Peyer's patch (tissue), 4 donors: ENCODE data around the gene CDADC1. TPM values are rescaled to one million over a fixed set of nuclear protein-coding genes. Genes with fewer than 3 reads are reported as not detected.
A peak's percentile ranks its signal among the peaks of the same experiment; 100 is the strongest.

Experiments used
- DNase-seq, 3 donors: peaks; one replicate each; pipeline ENCODE4 v3.0.0-alpha.2; 2017 to 2019
- H3K27ac ChIP-seq, 4 donors: fragments of 200-600 bp; sonication (generic); one replicate each; pipeline ENCODE4 v1.5.1; 2016 to 2019
- H3K27me3 ChIP-seq, 2 donors: fragments of 200-600 bp; sonication (generic); one replicate each; pipeline ENCODE4 v1.5.1; 2019
- H3K36me3 ChIP-seq, 3 donors: fragments of 200-600 bp; sonication (generic); one replicate each; pipeline ENCODE4 v1.5.1; 2016 to 2019
- H3K4me1 ChIP-seq, 4 donors: fragments of 200-600 bp; sonication (generic); one replicate each; pipeline ENCODE4 v1.5.1; 2016 to 2019
- H3K4me3 ChIP-seq, 4 donors: fragments of 200-600 bp; sonication (generic); 1 replicate in 3 of 4; 2 replicates in 1 of 4; pipeline ENCODE4 v1.5.1; 2016 to 2019; ENCODE audit warnings: mild to moderate bottlenecking in 1 of 4
- H3K9me3 ChIP-seq, 4 donors: fragments of 200-600 bp; sonication (generic); one replicate each; pipeline ENCODE4 v1.5.1; 2016 to 2019; ENCODE audit warnings: mild to moderate bottlenecking in 1 of 4
- POLR2A ChIP-seq, 2 donors: fragments of 450-650 bp; IDR thresholded peaks; one replicate each; pipeline ENCODE4 v1.5.1; 2017; ENCODE audit warnings: antibody characterized with exemption in 2 of 2, mild to moderate bottlenecking in 2 of 2, moderate library complexity in 2 of 2
- total RNA-seq, 4 donors: library from RNA; depleted of rRNA; stranded (reverse); fragments of >200 nt; gene quantifications; one replicate each; pipeline ENCODE4 v1.1.0, GENCODE V29; 2016
- TF ChIP-seq, protein P1 (sequence below), 6 experiments: fragments of 450-650 bp in 4 of 6; fragments of 200-600 bp in 2 of 6; sonication (generic) in 1 of 6; IDR thresholded peaks; one replicate each; pipeline ENCODE4 v1.5.1; 2017 to 2019; ENCODE audit warnings: antibody characterized with exemption in 6 of 6, mild to moderate bottlenecking in 3 of 6, moderate library complexity in 1 of 6

CDADC1 gene
- total RNA-seq, result 1 to 10 TPM; 4.7 to 9.2 (median 7.1) TPM

GRCh38 chr13:49247643-49248621, at the start of gene CDADC1:
Gene CDADC1 (plus strand): TSS chr13:49247925. CDS start chr13:49248038, 113 bp downstream.
- Histone ChIP-seq H3K36me3 (no peaks in the 10 kb centered on the region), H3K27me3 (no peaks in the 10 kb centered on the region), H3K4me1 (peaks cover 0 to 15% (median 2%) of the 10 kb centered on the region in 4 donors), H3K4me3 (peak within 1 kb of the TSS; percentile 65 to 87 (median 75)), H3K27ac (peak within 1 kb of the TSS; percentile 74 to 88 (median 86)), H3K9me3 (no peaks in the 10 kb centered on the region)
- TF ChIP-seq, protein P1, sequence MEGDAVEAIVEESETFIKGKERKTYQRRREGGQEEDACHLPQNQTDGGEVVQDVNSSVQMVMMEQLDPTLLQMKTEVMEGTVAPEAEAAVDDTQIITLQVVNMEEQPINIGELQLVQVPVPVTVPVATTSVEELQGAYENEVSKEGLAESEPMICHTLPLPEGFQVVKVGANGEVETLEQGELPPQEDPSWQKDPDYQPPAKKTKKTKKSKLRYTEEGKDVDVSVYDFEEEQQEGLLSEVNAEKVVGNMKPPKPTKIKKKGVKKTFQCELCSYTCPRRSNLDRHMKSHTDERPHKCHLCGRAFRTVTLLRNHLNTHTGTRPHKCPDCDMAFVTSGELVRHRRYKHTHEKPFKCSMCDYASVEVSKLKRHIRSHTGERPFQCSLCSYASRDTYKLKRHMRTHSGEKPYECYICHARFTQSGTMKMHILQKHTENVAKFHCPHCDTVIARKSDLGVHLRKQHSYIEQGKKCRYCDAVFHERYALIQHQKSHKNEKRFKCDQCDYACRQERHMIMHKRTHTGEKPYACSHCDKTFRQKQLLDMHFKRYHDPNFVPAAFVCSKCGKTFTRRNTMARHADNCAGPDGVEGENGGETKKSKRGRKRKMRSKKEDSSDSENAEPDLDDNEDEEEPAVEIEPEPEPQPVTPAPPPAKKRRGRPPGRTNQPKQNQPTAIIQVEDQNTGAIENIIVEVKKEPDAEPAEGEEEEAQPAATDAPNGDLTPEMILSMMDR (IDR thresholded peaks at IDR 0.05), result peak in 2 of 6 experiments; percentile 3 to 15
- TF ChIP-seq POLR2A (IDR thresholded peaks at IDR 0.05), result peak; percentile 70 to 81
- DNase-seq, result peak; percentile 96 to 99 (median 97)

GRCh38 chr13:49206641-49207040, 41.1 kb upstream of the CDADC1 start:
- Histone ChIP-seq H3K27ac (no peak overlapping the region), H3K36me3 (peaks cover 0 to 68% (median 0%) of the 10 kb centered on the region in 3 donors), H3K9me3 (no peaks in the 10 kb centered on the region), H3K4me1 (no peaks in the 10 kb centered on the region), H3K27me3 (no peaks in the 10 kb centered on the region), H3K4me3 (no peak overlapping the region)
- TF ChIP-seq POLR2A (IDR thresholded peaks at IDR 0.05), result no peak
- TF ChIP-seq, protein P1 (IDR thresholded peaks at IDR 0.05), result no peak
- DNase-seq, result no peak

GRCh38 chr13:49208619-49209018, 39.1 kb upstream of the CDADC1 start:
- Histone ChIP-seq H3K4me3 (no peak overlapping the region), H3K27me3 (no peaks in the 10 kb centered on the region), H3K36me3 (peaks cover 0 to 48% (median 0%) of the 10 kb centered on the region in 3 donors), H3K9me3 (no peaks in the 10 kb centered on the region), H3K4me1 (no peaks in the 10 kb centered on the region), H3K27ac (no peak overlapping the region)
- TF ChIP-seq, protein P1 (IDR thresholded peaks at IDR 0.05), result no peak
- TF ChIP-seq POLR2A (IDR thresholded peaks at IDR 0.05), result no peak
- DNase-seq, result no peak

DNA sequence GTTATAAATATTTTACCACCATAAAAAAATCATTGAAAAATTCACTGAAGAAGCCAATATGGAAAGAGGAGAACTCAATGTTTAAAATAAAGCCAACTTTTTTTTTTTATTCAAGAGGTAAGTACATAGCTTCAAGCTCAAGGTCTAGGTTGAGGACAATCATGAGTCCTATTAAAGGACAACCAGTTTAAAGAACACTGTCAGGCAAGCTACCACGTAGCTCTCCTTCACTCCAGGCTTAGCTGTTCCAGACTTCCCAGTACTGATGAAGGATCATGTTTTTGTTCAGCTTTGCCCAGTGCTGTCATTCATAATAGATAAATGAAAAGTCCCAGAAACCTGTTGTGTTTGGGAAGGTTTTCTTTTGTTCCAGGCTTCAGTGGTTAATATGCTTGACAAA, 37.6 kb upstream of the CDADC1 start:
- H3K4me1 ChIP-seq, result peaks cover 0 to 7% (median 2%) of the 10 kb centered on the region in 4 donors
- no peak for DNase-seq
- H3K4me3 ChIP-seq, result no peak overlapping the region
- H3K27me3 ChIP-seq, result no peaks in the 10 kb centered on the region
- TF ChIP-seq, protein P1 (IDR thresholded peaks at IDR 0.05), result no peak
- TF ChIP-seq POLR2A (IDR thresholded peaks at IDR 0.05), result no peak
- no peaks in the 10 kb centered on the region for H3K9me3 ChIP-seq
- H3K36me3 ChIP-seq, result peaks cover 0 to 33% (median 0%) of the 10 kb centered on the region in 3 donors
- H3K27ac ChIP-seq, result no peak overlapping the region

DNA sequence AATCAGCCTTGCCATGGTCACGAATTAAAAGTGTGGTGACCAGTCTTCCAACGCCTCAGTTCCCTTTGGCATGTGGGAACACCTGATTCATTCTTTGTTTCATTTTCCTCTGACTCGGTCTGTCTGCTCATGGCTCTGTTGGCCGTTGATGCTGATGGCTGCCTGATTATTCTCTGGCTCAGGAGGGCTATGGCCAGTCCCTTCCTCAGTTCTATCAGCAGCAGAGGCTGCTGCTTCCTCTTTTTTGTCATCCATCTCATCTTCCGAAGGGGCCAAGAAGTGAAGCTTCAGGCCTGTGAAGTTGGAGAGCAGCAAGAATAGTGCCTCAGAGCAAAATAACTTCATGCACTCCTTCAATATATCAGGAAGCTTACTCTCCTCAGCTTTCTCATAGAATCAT, 37.1 kb upstream of the CDADC1 start:
- no peak overlapping the region for H3K27ac ChIP-seq
- TF ChIP-seq POLR2A (IDR thresholded peaks at IDR 0.05), result no peak
- TF ChIP-seq, protein P1 (IDR thresholded peaks at IDR 0.05), result no peak
- no peak for DNase-seq
- no peak overlapping the region for H3K4me3 ChIP-seq
- no peaks in the 10 kb centered on the region for H3K9me3 ChIP-seq
- peaks cover 0 to 29% (median 0%) of the 10 kb centered on the region in 3 donors for H3K36me3 ChIP-seq
- peaks cover 0 to 8% (median 2%) of the 10 kb centered on the region in 4 donors for H3K4me1 ChIP-seq
- no peaks in the 10 kb centered on the region for H3K27me3 ChIP-seq
